HepG2 (cell line): ENCODE data around the gene GPR107. TPM values are rescaled to one million over a fixed set of nuclear protein-coding genes. Genes with fewer than 3 reads are reported as not detected.

Source experiments
- CEBPG ChIP-seq: IDR thresholded peaks from 2 replicates; pipeline ENCODE4 v1.6.1; 2016
- CHCHD3 ChIP-seq: sonication (generic); formaldehyde crosslinking; IDR thresholded peaks from 2 replicates; pipeline ENCODE4 v1.8.0; 2022; ENCODE audit warnings: mild to moderate bottlenecking, missing genetic modification reagents, moderate library complexity
- SRY ChIP-seq: sonication (generic); formaldehyde crosslinking; IDR thresholded peaks from 2 replicates; pipeline ENCODE4 v1.8.0; 2022; ENCODE audit warnings: mild to moderate bottlenecking, missing genetic modification reagents
- ZBTB7B ChIP-seq: sonication (generic); formaldehyde crosslinking; IDR thresholded peaks from 2 replicates; pipeline ENCODE4 v1.4.0; 2020; ENCODE audit warnings: missing genetic modification reagents
- ZNF703 ChIP-seq: sonication (generic); formaldehyde crosslinking; IDR thresholded peaks from 2 replicates; pipeline ENCODE4 v1.5.1; 2020; ENCODE audit warnings: missing genetic modification reagents, mild to moderate bottlenecking, moderate library complexity, borderline replicate concordance
- ZNF761 ChIP-seq: sonication (generic); formaldehyde crosslinking; conservative IDR thresholded peaks from 2 replicates; pipeline ENCODE4 v1.4.0; 2020; ENCODE audit warnings: mild to moderate bottlenecking, missing genetic modification reagents
- polyA plus RNA-seq, 8 experiments: library from polyadenylated mRNA; depleted of rRNA in 3 of 8; stranded (reverse) in 7 of 8; unstranded in 1 of 8; fragments of >200 nt; fragmentation: Illumina TruSeq in 4 of 8; extraction: Trizol in 4 of 8; gene quantifications; 2 replicates each; pipeline versions ENCODE4 v1.2.1 to v1.2.3, GENCODE V29; 2011 to 2016; ENCODE audit warnings: low read depth in 4 of 8, missing spikeins in 1 of 8, mixed read lengths in 1 of 8; ENCODE audit not compliant: insufficient read depth in 1 of 8
- total RNA-seq, 5 experiments: library from RNA; depleted of rRNA; stranded (reverse); fragments of >200 nt; fragmentation: Illumina TruSeq; extraction: Trizol; gene quantifications; 2 replicates each; pipeline ENCODE4 v1.2.3, GENCODE V29; 2016; ENCODE audit warnings: low read depth in 1 of 5
- TF ChIP-seq, protein P1 (sequence below): sonication (generic); formaldehyde crosslinking; IDR thresholded peaks from 2 replicates; pipeline ENCODE4 v1.5.0; 2020; ENCODE audit warnings: mild to moderate bottlenecking, missing genetic modification reagents, borderline replicate concordance
- TF ChIP-seq, protein P2 (sequence below): sonication (generic); formaldehyde crosslinking; conservative IDR thresholded peaks from 2 replicates; pipeline ENCODE4 v1.8.0; 2022; ENCODE audit warnings: missing genetic modification reagents
- TF ChIP-seq, protein P3 (sequence below): sonication (generic); formaldehyde crosslinking; conservative IDR thresholded peaks from 2 replicates; pipeline ENCODE4 v1.4.0; 2020; ENCODE audit warnings: missing genetic modification reagents

Gene GPR107
- total and polyA plus RNA-seq, 2 of the 13 experiments (the other 11 are each of a cell fraction or from before 2014, with no cell fraction given): 22.5 to 24.4 TPM

DNA sequence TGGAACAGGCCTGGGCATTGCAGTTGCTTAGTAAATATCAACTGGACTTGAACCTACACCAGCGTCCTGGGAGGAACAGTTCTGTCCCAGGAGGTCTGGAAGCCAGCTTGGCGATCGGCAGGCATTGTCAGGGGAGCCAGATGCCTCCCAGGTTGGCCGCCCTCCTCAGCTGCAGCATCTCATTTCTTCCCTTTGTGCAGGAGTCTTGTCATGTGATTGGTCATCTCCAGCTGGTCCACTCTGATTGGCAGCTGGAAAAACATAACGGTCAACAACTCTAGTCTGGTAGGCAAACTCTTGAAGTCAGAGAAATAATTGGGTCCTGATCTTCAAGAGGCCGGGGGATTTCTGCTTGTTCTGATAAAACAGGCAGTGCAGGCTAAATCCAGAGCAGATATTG is 88.9 kb downstream of the GPR107 start (continued):
- no peak for TF ChIP-seq ZBTB7B (CRISPR knock-in tag)
- no peak for TF ChIP-seq SRY
- TF ChIP-seq ZNF761 (CRISPR knock-in tag): no peak
- TF ChIP-seq ZNF703 (CRISPR knock-in tag): no peak
- TF ChIP-seq, protein P1, sequence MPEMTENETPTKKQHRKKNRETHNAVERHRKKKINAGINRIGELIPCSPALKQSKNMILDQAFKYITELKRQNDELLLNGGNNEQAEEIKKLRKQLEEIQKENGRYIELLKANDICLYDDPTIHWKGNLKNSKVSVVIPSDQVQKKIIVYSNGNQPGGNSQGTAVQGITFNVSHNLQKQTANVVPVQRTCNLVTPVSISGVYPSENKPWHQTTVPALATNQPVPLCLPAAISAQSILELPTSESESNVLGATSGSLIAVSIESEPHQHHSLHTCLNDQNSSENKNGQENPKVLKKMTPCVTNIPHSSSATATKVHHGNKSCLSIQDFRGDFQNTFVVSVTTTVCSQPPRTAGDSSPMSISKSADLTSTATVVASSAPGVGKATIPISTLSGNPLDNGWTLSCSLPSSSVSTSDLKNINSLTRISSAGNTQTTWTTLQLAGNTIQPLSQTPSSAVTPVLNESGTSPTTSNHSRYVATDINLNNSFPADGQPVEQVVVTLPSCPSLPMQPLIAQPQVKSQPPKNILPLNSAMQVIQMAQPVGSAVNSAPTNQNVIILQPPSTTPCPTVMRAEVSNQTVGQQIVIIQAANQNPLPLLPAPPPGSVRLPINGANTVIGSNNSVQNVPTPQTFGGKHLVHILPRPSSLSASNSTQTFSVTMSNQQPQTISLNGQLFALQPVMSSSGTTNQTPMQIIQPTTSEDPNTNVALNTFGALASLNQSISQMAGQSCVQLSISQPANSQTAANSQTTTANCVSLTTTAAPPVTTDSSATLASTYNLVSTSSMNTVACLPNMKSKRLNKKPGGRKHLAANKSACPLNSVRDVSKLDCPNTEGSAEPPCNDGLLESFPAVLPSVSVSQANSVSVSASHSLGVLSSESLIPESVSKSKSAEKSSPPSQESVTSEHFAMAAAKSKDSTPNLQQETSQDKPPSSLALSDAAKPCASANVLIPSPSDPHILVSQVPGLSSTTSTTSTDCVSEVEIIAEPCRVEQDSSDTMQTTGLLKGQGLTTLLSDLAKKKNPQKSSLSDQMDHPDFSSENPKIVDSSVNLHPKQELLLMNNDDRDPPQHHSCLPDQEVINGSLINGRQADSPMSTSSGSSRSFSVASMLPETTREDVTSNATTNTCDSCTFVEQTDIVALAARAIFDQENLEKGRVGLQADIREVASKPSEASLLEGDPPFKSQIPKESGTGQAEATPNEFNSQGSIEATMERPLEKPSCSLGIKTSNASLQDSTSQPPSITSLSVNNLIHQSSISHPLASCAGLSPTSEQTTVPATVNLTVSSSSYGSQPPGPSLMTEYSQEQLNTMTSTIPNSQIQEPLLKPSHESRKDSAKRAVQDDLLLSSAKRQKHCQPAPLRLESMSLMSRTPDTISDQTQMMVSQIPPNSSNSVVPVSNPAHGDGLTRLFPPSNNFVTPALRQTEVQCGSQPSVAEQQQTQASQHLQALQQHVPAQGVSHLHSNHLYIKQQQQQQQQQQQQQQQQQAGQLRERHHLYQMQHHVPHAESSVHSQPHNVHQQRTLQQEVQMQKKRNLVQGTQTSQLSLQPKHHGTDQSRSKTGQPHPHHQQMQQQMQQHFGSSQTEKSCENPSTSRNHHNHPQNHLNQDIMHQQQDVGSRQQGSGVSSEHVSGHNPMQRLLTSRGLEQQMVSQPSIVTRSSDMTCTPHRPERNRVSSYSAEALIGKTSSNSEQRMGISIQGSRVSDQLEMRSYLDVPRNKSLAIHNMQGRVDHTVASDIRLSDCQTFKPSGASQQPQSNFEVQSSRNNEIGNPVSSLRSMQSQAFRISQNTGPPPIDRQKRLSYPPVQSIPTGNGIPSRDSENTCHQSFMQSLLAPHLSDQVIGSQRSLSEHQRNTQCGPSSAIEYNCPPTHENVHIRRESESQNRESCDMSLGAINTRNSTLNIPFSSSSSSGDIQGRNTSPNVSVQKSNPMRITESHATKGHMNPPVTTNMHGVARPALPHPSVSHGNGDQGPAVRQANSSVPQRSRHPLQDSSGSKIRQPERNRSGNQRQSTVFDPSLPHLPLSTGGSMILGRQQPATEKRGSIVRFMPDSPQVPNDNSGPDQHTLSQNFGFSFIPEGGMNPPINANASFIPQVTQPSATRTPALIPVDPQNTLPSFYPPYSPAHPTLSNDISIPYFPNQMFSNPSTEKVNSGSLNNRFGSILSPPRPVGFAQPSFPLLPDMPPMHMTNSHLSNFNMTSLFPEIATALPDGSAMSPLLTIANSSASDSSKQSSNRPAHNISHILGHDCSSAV (CRISPR knock-in tag): no peak
- no peak for TF ChIP-seq CEBPG (CRISPR knock-in tag)
- TF ChIP-seq, protein P2, sequence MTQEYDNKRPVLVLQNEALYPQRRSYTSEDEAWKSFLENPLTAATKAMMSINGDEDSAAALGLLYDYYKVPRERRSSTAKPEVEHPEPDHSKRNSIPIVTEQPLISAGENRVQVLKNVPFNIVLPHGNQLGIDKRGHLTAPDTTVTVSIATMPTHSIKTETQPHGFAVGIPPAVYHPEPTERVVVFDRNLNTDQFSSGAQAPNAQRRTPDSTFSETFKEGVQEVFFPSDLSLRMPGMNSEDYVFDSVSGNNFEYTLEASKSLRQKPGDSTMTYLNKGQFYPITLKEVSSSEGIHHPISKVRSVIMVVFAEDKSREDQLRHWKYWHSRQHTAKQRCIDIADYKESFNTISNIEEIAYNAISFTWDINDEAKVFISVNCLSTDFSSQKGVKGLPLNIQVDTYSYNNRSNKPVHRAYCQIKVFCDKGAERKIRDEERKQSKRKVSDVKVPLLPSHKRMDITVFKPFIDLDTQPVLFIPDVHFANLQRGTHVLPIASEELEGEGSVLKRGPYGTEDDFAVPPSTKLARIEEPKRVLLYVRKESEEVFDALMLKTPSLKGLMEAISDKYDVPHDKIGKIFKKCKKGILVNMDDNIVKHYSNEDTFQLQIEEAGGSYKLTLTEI: no peak
- TF ChIP-seq, protein P3, sequence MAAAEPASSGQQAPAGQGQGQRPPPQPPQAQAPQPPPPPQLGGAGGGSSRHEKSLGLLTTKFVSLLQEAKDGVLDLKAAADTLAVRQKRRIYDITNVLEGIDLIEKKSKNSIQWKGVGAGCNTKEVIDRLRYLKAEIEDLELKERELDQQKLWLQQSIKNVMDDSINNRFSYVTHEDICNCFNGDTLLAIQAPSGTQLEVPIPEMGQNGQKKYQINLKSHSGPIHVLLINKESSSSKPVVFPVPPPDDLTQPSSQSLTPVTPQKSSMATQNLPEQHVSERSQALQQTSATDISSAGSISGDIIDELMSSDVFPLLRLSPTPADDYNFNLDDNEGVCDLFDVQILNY (CRISPR knock-in tag): no peak
- no peak for TF ChIP-seq CHCHD3 (CRISPR knock-in tag)
